HG03045 (cell line): Measurements from ENCODE around the gene LSG1.
"Not testable (repeated sequence)": the region's sequence is repeated elsewhere in the genome, so short reads cannot be mapped to it uniquely, and the experiment has no call there.

Source experiments
- ATAC-seq: cut with Tn5 transposase; IDR thresholded peaks from one replicate; pipeline ENCODE4 v1.9.1; 2021; ENCODE audit warnings: mild to moderate bottlenecking, moderate library complexity; ENCODE audit not compliant: unreplicated experiment

Gene LSG1

DNA sequence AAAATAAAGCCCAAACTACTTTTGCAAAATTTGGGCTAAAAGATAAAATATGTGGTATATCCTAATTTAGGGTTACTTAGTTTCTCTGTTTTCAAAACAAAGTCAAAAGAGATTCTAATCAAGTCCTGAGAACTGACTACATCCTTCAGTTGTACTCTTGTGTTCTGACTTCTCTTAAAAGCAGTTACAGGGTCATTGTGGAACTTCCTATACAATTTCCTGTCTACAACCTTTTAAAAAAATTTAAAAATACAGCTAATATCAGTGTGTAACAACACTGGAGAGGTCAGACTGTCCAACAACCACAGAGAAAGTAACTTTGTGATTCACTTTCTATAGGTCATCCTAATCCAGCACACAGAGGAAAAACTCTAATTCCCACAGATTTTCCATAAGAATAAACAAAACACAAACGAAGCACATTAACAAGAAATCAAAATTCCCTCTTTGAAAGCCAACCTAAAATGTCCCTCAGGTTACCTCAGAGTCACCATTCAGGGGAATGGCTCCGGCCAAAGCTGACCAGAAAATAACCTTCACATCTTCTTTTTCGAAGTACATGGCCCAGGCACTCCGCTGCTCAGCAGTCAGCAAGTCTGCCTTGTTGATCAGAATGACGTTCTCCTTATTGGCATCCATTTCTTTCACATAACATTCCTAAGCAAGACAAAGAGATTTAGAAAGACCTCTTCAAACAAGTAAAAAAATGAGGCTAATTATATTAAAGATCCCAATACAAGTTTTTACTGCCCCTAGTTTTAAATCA, 13.3 kb downstream of the LSG1 start:
- ATAC-seq: no peak

- no peak for ATAC-seq
These were observed 14.6 kb downstream of the LSG1 start for GRCh38 chr3:194657439-194657838.

GRCh38 chr3:194654443-194654842, 17.5 kb downstream of the LSG1 start:
- ATAC-seq: peak; percentile 80

- ATAC-seq: no peak
These were observed 24.2 kb downstream of the LSG1 start for GRCh38 chr3:194647747-194648146.

DNA sequence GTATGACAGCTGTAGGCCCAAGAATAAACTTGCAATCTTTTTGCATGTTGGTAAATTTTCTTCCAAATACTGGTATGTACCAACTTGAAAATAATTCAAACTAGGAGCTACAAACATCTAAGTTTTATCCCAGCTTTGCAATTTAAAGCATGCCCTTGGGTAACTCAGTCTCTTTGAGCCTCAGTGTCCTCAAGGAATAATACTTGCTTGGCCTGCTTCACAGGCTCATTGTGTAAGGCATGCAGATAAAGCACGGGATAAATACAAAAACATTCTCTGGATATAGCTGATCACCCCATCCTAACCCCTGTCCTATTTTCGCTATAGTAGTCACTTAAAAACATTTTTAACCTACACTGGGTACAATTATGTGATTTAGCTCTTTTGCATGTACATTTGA, 29.2 kb downstream of the LSG1 start:
- no peak for ATAC-seq

GRCh38 chr3:194640829-194641228, 31.2 kb downstream of the LSG1 start:
- no peak for ATAC-seq

DNA sequence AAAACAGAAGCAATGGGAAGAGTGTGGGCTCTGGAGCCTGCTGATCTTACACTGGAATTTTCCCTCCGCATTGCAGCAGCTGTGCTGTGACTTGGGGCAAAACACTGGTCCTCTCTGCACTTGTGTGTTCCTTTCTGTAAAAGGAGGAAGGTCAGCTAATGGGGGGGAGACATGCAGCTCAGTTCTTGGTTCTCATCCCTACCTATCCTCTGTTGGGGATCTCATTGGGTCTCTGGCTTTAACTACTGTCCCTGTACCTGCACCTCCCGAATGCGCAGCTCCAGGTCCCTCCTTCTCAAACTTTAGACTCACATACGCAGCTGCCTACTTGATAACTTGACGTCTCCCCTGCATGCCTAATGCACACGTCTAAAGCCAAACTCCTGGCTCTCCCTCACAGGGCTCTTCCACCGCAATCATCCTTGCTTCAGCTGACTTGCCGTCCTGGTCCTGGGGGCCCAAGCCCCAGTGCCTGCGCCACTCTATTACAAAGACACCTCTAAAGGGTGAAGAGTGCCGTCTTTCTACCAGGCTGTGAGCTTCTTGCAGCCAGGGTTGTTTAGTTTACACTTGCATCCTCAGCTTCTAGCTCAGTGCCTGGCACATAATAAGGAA, 32.9 kb downstream of the LSG1 start:
- no peak for ATAC-seq

- ATAC-seq: no peak
These were observed 34.2 kb downstream of the LSG1 start for GRCh38 chr3:194637541-194638400.

GRCh38 chr3:194637066-194637465, 34.9 kb downstream of the LSG1 start:
- no peak for ATAC-seq

DNA sequence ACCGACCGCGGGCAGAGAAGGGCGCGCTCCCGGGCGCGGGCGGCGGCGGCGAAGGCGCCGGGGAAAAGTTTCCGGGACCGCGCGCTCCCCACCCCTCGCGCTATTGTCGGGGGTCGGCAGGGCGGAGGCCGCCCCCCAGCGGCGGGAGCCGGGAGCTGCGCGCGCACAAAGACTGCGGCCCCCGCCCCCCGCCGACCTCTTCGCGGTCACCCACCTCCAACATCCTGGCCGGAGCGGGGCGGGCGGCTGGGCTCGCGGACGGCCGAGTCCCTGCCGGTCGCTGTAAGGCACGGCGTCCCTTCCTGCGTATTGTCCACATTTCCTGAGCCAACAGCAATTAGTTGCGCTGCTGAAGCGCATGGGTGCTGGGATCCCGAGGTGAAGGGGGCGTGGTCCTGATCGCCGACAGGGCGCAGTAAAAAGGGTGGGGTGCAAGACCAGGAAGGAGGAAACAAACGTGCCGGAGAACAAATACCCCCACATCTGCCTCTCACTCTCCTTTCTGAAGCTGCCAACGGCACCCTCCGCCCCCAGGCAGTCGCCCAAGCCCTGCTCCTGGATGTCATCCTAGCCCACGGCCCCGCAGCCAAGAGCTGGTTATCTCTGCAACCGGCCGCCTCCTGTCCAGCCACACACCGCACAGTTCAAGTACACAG, 38.5 kb downstream of the LSG1 start, which contains the start of gene TMEM44:
TSS of gene TMEM44 (minus strand) at position 71 of the 656 bp plus-strand sequence. CDS start 204 bp downstream, outside the sequence.
- ATAC-seq: peak; percentile 80

GRCh38 chr3:194632809-194633348, 39.1 kb downstream of the LSG1 start:
- peak; percentile 48 for ATAC-seq

- no peak for ATAC-seq
These were observed 39.7 kb downstream of the LSG1 start for GRCh38 chr3:194632226-194632808.

DNA sequence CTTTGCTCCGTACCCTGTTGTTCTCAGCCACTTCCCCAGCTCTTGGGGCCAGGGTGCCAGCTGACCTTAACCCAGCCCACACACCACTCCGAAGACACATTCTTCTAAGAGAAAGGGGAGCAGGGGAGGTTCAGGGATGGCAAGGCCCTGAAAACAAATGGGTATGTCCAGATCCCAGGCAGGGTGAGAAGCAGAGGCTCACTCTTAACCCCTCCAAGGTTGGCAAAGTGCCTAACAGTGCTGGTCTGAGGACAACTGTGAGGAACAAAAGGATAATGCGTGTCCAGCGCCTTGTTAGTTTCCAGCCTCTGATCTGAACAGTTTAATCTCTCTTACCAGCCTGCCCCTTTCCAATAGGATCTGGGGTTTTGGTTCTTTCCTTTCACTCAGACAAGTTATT, 40.3 kb downstream of the LSG1 start:
- no peak for ATAC-seq

- ATAC-seq: not testable (repeated sequence)
These were observed 41.3 kb downstream of the LSG1 start for GRCh38 chr3:194630681-194631080.

DNA sequence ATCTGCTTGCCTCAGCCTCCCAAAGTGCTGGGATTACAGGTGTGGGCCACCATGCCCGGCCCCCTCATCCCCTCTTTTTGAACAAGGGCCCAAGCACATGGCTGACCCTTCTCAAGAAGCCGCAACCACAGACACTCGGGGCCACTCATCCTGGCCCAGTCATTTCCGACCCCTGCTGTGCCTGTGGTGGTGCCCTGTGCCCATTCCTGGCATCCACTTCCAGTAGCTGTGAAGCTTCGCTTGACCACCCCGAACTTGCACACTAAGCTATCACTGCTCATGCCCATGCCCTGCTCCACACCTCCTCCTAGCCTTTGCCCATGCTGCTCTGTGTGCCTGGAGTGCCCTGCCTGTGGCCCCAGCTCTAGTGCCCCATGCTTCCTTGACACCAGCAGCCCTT, 47.0 kb downstream of the LSG1 start:
- ATAC-seq: no peak

GRCh38 chr3:194623449-194624290, 48.3 kb downstream of the LSG1 start:
- ATAC-seq: no peak

DNA sequence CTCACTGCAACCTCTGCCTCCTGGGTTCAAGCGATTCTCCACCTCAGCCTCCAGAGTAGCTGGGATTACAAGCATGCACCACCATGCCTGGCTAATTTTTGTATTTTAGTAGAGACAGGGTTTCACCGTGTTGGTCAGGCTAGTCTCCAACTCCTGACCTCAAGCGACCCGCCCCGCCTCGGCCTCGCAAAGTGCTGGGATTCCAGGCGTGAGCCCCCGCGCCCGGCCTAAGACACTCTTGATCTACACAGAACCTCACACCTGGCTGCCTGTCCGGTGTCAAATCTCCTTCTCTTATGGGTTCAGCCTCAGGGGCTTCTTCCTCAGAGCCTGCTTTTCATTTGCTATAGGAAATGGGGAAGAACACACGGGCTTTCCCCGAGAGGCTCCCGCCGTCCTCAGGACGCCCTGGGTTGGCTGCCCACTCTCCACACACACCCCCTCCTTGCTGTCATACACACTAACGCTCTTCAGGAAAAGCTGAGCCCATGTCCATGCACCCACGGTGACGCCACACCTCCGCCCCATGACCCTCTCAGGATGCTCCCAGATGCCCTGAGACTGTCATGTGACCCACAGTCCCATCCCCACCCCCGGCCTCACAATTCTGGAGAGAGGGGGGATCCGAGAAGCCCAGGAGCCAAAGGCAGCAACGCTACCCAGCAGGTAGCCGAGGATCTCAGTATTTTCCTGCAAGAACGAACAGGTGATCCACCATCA, 49.2 kb downstream of the LSG1 start:
- no peak for ATAC-seq

DNA sequence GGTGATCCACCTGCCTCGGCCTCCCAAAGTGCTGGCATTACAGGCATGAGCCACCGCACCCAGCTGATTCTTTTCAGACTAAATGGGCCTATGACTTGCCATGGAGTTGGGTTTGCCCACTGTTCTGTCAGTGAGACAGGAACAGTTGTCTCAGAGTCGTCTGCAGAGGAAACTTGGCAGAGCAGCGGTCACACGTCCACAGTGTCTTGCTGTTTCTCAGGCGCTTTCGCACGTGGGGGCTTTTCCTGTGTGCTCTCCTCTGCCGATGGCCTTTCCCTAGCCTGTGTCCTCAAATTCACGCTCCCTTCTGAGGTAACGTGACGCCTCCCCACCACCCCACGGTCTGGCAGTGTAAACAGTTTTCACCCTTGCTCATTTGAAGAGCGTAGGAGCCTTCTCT, 50.0 kb downstream of the LSG1 start:
- no peak for ATAC-seq

- ATAC-seq: no peak
These were observed 51.8 kb downstream of the LSG1 start for GRCh38 chr3:194620196-194620595.
